Sigmoid colon (tissue), 3 donors: ENCODE data around the gene ITIH4.

ENCODE experiments used
- POLR2A ChIP-seq, 2 donors: fragments of 450-650 bp; IDR thresholded peaks; one replicate each; pipeline ENCODE4 v1.6.1; 2016; ENCODE audit warnings: antibody characterized with exemption in 2 of 2, mild to moderate bottlenecking in 2 of 2, moderate library complexity in 2 of 2
- TF ChIP-seq, protein P1 (sequence below), 4 experiments: fragments of 450-650 bp in 3 of 4; fragments of 200-600 bp in 1 of 4; IDR thresholded peaks; one replicate each; pipeline ENCODE4 v1.5.1; 2016 to 2019; ENCODE audit warnings: antibody characterized with exemption in 4 of 4, mild to moderate bottlenecking in 3 of 4, moderate library complexity in 2 of 4

DNA sequence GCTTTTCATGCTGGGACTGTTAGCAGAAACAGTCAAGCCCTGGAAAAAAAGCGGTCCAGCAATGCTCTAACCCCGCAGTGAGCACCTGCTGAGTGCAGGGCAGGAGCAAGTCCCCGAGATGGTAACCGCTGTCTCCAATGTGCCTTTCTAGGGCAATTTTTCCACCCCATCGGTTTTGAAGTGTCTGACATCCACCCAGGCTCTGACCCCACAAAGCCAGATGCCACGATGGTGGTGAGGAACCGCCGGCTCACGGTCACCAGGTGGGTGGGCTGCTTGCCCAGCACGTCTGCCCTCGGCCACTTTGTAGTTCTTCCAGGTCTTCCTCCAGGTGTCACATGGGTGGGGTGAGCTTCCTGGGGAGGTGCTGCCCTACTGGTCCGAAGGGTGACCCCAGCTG lies 39.1 kb downstream of the ITIH4 start:
- TF ChIP-seq POLR2A (IDR thresholded peaks at IDR 0.05): no peak
- TF ChIP-seq, protein P1, sequence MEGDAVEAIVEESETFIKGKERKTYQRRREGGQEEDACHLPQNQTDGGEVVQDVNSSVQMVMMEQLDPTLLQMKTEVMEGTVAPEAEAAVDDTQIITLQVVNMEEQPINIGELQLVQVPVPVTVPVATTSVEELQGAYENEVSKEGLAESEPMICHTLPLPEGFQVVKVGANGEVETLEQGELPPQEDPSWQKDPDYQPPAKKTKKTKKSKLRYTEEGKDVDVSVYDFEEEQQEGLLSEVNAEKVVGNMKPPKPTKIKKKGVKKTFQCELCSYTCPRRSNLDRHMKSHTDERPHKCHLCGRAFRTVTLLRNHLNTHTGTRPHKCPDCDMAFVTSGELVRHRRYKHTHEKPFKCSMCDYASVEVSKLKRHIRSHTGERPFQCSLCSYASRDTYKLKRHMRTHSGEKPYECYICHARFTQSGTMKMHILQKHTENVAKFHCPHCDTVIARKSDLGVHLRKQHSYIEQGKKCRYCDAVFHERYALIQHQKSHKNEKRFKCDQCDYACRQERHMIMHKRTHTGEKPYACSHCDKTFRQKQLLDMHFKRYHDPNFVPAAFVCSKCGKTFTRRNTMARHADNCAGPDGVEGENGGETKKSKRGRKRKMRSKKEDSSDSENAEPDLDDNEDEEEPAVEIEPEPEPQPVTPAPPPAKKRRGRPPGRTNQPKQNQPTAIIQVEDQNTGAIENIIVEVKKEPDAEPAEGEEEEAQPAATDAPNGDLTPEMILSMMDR (IDR thresholded peaks at IDR 0.05): no peak
